ENCODE measurements around the gene CAPZA1.

Gene CAPZA1

GRCh38 chr1:112677501-112677900, 57.9 kb downstream of the CAPZA1 start:
- DNase-seq: no peak

- no peak for DNase-seq
These were observed 59.0 kb downstream of the CAPZA1 start for GRCh38 chr1:112678605-112679004.

- DNase-seq: no peak
These were observed 66.3 kb downstream of the CAPZA1 start for GRCh38 chr1:112685913-112686312.

- peak; percentile 45 for DNase-seq
These were observed 66.8 kb downstream of the CAPZA1 start for GRCh38 chr1:112686417-112686816.

GRCh38 chr1:112686835-112687234, 67.2 kb downstream of the CAPZA1 start:
- DNase-seq: no peak

GRCh38 chr1:112687361-112687760, 67.7 kb downstream of the CAPZA1 start:
- DNase-seq: no peak

GRCh38 chr1:112687785-112688496, 68.3 kb downstream of the CAPZA1 start:
- no peak for DNase-seq

GRCh38 chr1:112688781-112689193, 69.2 kb downstream of the CAPZA1 start:
- DNase-seq: no peak

- DNase-seq: no peak
These were observed 69.7 kb downstream of the CAPZA1 start for GRCh38 chr1:112689196-112689841.

- no peak for DNase-seq
These were observed 70.2 kb downstream of the CAPZA1 start for GRCh38 chr1:112689842-112690237.

- no peak for DNase-seq
These were observed 73.0 kb downstream of the CAPZA1 start for GRCh38 chr1:112692681-112693080.

- DNase-seq: no peak
These were observed 74.2 kb downstream of the CAPZA1 start for GRCh38 chr1:112693821-112694220.

- no peak for DNase-seq
These were observed 74.8 kb downstream of the CAPZA1 start for GRCh38 chr1:112694363-112694929.

GRCh38 chr1:112695276-112695675, 75.6 kb downstream of the CAPZA1 start:
- DNase-seq: no peak

- no peak for DNase-seq
These were observed 77.1 kb downstream of the CAPZA1 start for GRCh38 chr1:112696578-112697314.

GRCh38 chr1:112697781-112698201, 78.2 kb downstream of the CAPZA1 start:
- no peak for DNase-seq

GRCh38 chr1:112698366-112699310, 79.0 kb downstream of the CAPZA1 start:
- DNase-seq: no peak

- no peak for DNase-seq
These were observed 80.0 kb downstream of the CAPZA1 start for GRCh38 chr1:112699425-112700144.

GRCh38 chr1:112700290-112701226, 80.9 kb downstream of the CAPZA1 start:
- DNase-seq: peak; percentile 98

Data from fibroblast of skin of back (primary cell).